Kidney (tissue), 14 donors: ENCODE data around the gene KLHL29. TPM values are rescaled to one million over a fixed set of nuclear protein-coding genes. Genes with fewer than 3 reads are reported as not detected.
"Not testable (repeated sequence)": the region's sequence is repeated elsewhere in the genome, so short reads cannot be mapped to it uniquely, and the experiment has no call there.

Source experiments
- DNase-seq, 5 donors: peaks; one replicate each; pipeline ENCODE4 v3.0.0-alpha.2; 2013 to 2020
- FAIRE-seq: peaks from 2 replicates; lab custom pipeline; 2012; peaks lifted over from hg19 to GRCh38; lab: Jason Lieb, UNC
- H3K27ac ChIP-seq, 2 donors: one replicate each; pipeline ENCODE4 v1.7.0; 2013; ENCODE audit warnings: low read depth in 2 of 2, low read length in 2 of 2, inconsistent platforms in 1 of 2
- H3K27me3 ChIP-seq: one replicate; pipeline ENCODE4 v1.7.1; 2013; ENCODE audit warnings: low read length, inconsistent platforms; ENCODE audit not compliant: control insufficient read depth, insufficient read depth
- H3K36me3 ChIP-seq, 3 donors: one replicate each; pipeline versions ENCODE4 v1.7.0 to v1.7.1; 2013; ENCODE audit warnings: low read length in 3 of 3, control low read depth in 1 of 3, inconsistent platforms in 1 of 3; ENCODE audit not compliant: insufficient read depth in 3 of 3, control insufficient read depth in 2 of 3
- H3K4me1 ChIP-seq, 3 donors: one replicate each; pipeline versions ENCODE4 v1.7.0 to v1.7.1; 2013; ENCODE audit warnings: low read length in 3 of 3, inconsistent platforms in 1 of 3, low read depth in 1 of 3; ENCODE audit not compliant: control insufficient read depth in 2 of 3, insufficient read depth in 2 of 3
- H3K4me3 ChIP-seq, 3 donors: one replicate each; pipeline versions ENCODE4 v1.7.0 to v1.8.1; 2013; ENCODE audit warnings: low read length in 3 of 3, control low read depth in 1 of 3, inconsistent platforms in 1 of 3
- H3K9ac ChIP-seq, 3 donors: one replicate each; pipeline versions ENCODE4 v1.7.0 to v1.7.1; 2013; ENCODE audit warnings: low read length in 3 of 3, control low read depth in 1 of 3, inconsistent platforms in 1 of 3
- H3K9me3 ChIP-seq, 3 donors: one replicate each; pipeline versions ENCODE4 v1.7.0 to v1.7.1; 2013; ENCODE audit warnings: low read length in 3 of 3, control low read depth in 1 of 3, inconsistent platforms in 1 of 3; ENCODE audit not compliant: control insufficient read depth in 2 of 3, insufficient read depth in 1 of 3
- CTCF ChIP-seq: IDR thresholded peaks from 3 replicates; pipeline ENCODE4 v1.5.1; 2012; ENCODE audit warnings: mild to moderate bottlenecking, moderate library complexity, borderline replicate concordance; ENCODE audit not compliant: insufficient read depth; ENCODE audit errors: extremely low read depth
- intact Hi-C: fragments of 100-400 bp; cut with DNase I; formaldehyde crosslinking; loops from one replicate; pipeline ENCODE4 v1.11.1; 2022
- polyA plus RNA-seq: library from polyadenylated mRNA; stranded (reverse); fragments of 350-450 nt; fragmentation: Illumina TruSeq; extraction: RNeasy Lipid Tissue Mini Kit (QIAGEN cat#74804); gene quantifications from one replicate; pipeline ENCODE4 v1.2.3, GENCODE V29; 2014; ENCODE audit warnings: low read depth, low replicate concordance; ENCODE audit not compliant: insufficient read depth
- total RNA-seq: library from RNA; stranded (reverse); fragmentation: NEBNext Ultra II Directional; extraction: Animal tissue kit (Norgen Biotek cat#: 25700); gene quantifications from one replicate; pipeline ENCODE4 v1.2.1, GENCODE V29; 2021
- donor health status: control.
- donor health status: control.
- donor health status: control.
- donor health status: control.
- donor health status: control.
- donor health status: DM: yes; HTN: yes; CAD: no.
- donor health status: Normal renal cell carcinoma (clear cell type).

KLHL29 gene
- total and polyA plus RNA-seq, 2 donors from 2014 or later = 1.5 to 10.5 TPM

GRCh38 chr2:23346029-23346428, 39.0 kb upstream of the KLHL29 start:
- no peak for TF ChIP-seq CTCF
- no peak for FAIRE-seq
- Histone ChIP-seq H3K9ac (no peak overlapping the region), H3K4me1 (peaks cover 0 to 2% (median under 1%) of the 10 kb centered on the region in 3 donors), H3K27ac (no peak overlapping the region), H3K9me3 (no peaks in the 10 kb centered on the region), H3K4me3 (no peak overlapping the region), H3K27me3 (no peaks in the 10 kb centered on the region), H3K36me3 (no peaks in the 10 kb centered on the region)
- intact Hi-C loops = no loop called here
- no peak for DNase-seq

GRCh38 chr2:23346781-23347180, 38.2 kb upstream of the KLHL29 start:
- no peak for DNase-seq
- no peaks in the 10 kb centered on the region for H3K36me3 ChIP-seq
- H3K9ac ChIP-seq = no peak overlapping the region
- peaks cover 0 to 8% (median 5%) of the 10 kb centered on the region in 3 donors for H3K4me1 ChIP-seq
- H3K9me3 ChIP-seq = no peaks in the 10 kb centered on the region
- no peak for TF ChIP-seq CTCF
- H3K4me3 ChIP-seq = no peak overlapping the region
- no peaks in the 10 kb centered on the region for H3K27me3 ChIP-seq
- no peak overlapping the region for H3K27ac ChIP-seq
- FAIRE-seq = no peak
- intact Hi-C loops = no loop called here

- Histone ChIP-seq H3K9ac (no peak overlapping the region), H3K4me1 (peaks cover 0 to 10% (median 5%) of the 10 kb centered on the region in 3 donors), H3K4me3 (no peak overlapping the region), H3K9me3 (no peaks in the 10 kb centered on the region), H3K36me3 (no peaks in the 10 kb centered on the region), H3K27ac (no peak overlapping the region), H3K27me3 (no peaks in the 10 kb centered on the region)
- no peak for DNase-seq
- no peak for FAIRE-seq
- intact Hi-C loops = no loop called here
- no peak for TF ChIP-seq CTCF
These were observed 37.4 kb upstream of the KLHL29 start for GRCh38 chr2:23347471-23348092.

GRCh38 chr2:23348093-23348481, 36.9 kb upstream of the KLHL29 start:
- H3K9me3 ChIP-seq, H3K27me3 ChIP-seq, intact Hi-C loops, H3K4me3 ChIP-seq, DNase-seq, H3K9ac ChIP-seq, H3K36me3 ChIP-seq, FAIRE-seq, H3K4me1 ChIP-seq, H3K27ac ChIP-seq: not testable (repeated sequence)
